ENCODE results near the gene SCMH1.
"Not testable (repeated sequence)": the region's sequence is repeated elsewhere in the genome, so short reads cannot be mapped to it uniquely, and the experiment has no call there.

The SCMH1 gene

GRCh38 chr1:41207053-41207452, 35.1 kb downstream of the SCMH1 start:
- DNase-seq = not testable (repeated sequence)

- no peak for DNase-seq
These were observed 41.4 kb downstream of the SCMH1 start for GRCh38 chr1:41200728-41201127.

DNA sequence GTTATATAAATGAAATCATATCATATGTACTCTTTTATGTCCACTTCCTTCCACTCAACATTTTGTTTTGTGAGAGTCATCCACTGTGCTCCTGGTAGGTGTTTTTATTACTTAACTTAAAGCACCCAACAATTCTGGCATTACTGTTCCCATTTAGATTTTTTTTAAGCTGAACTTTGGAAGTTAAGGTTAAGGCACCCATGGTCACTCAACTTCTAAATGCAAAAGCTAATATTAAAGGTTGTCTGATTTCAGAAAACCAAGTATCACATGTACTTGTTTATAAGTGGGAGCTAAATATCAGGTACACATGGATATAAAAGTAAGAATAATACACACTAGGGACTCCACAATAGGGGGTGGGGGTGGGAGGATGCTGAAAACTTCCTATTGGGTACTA, 42.7 kb downstream of the SCMH1 start:
- no peak for DNase-seq

- no peak for DNase-seq
These were observed 49.5 kb downstream of the SCMH1 start for GRCh38 chr1:41192456-41193178.

- DNase-seq = no peak
These were observed 57.7 kb downstream of the SCMH1 start for GRCh38 chr1:41184446-41184845.

- not testable (repeated sequence) for DNase-seq
These were observed 63.9 kb downstream of the SCMH1 start for GRCh38 chr1:41178230-41178629.

- no peak for DNase-seq
These were observed 66.6 kb downstream of the SCMH1 start for GRCh38 chr1:41175546-41175945.

GRCh38 chr1:41174170-41174569, 67.9 kb downstream of the SCMH1 start:
- no peak for DNase-seq

- DNase-seq = no peak
These were observed 68.5 kb downstream of the SCMH1 start for GRCh38 chr1:41173651-41174050.

DNA sequence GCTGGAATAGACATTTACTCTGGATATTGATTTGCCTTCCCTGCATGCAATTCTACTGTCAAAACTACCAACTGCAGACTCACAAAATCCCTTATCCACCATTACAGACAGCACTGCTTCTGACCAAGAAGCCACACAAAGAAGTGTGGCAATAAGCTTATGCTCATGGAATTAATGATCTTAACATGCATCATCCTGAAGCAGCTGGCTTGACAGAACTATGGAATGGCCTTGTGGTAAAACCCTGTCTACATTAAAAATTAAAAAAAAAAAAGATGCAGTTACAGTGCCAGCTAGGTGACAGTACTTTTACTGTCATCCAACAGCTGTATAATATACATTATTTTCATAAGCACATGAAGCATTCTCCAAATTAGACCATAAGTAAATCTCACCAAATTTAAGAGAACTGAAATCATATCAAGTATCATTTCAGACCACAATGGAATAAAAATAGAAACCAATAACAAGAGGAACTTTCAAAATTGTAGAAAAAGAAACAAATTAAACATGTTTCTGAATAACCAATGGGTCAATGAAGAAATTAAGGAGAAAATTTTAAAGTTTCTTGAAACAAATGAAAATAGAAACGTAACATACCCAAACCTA, 70.7 kb downstream of the SCMH1 start:
- no peak for DNase-seq

- no peak for DNase-seq
These were observed 72.3 kb downstream of the SCMH1 start for GRCh38 chr1:41169799-41170180.

GRCh38 chr1:41169066-41169798, 72.9 kb downstream of the SCMH1 start:
- no peak for DNase-seq

DNA sequence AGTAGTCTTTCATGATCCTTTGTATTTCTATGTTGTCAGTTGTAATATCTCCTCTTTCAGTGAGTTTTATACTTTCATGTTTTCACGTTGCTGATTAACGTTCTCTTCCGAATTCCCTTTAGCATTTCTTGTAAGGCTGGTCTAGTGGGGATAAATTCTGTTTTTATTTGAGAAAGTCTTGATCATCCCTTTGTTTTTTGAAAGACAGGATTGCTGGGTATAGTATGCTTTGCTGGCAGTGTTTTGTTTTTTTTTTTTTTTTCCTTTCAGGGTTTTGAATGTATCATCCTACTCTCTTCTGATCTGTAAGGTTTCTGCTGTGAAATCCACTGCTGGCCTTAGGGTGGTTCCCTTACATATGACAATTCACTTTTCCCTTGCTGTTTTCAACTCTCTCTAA, 74.4 kb downstream of the SCMH1 start:
- DNase-seq = no peak

DNA sequence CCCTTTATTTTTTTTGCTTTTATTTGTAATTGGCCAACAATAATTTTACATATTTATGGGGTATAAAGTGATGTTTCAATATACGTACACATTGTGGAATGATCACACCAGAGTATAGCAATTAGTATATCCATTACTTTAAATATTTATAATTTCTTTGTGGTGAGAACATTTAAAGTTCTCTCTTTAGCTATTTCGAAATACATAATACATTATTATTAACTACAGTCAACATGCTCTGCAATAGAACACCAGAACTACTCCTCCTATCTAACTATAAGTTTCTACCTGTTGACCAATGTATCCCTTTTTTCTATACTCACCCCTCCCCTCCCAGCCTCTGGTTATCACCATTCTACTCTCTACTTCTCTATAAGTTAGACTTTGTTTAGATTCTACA, 77.4 kb downstream of the SCMH1 start:
- no peak for DNase-seq

DNA sequence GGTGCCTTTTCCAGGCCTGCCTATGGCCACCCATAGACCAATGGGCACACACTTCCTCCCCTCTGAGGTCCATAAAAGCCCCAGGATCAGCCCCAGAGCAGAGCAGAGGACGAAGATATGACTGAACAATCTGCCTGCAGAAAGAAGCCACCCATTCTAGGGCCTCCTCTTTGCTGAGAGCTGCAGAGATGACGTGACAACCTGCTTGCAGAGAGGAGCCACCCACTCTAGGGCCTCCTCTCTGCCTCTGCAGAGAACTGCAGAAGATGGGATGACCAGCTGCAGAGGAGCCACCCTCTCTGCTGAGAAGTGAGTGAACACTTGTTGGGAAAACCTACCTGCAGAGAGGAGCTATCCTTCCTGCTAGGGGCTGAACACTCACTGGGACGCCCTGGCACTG, 79.7 kb downstream of the SCMH1 start:
- DNase-seq = no peak

DNA sequence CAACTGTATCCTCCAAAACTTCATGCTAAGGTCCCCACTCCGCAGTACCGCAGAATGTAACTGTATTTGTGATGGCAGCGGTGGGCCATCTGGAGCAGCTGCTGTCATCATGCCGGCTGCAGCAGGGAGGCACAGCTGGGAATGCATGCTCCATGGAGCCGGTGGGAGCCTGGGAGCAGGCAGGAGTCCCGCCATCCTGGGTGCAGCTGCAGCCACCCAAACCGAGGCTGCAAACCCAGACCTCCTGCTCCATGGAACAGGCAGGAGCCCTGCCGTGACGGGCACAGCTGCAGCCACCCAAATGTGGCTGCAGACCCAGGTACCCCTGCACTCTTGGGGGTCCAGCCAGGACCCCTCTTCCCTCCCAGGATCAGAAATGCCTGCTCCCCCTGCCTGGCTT, 80.3 kb downstream of the SCMH1 start:
- DNase-seq = no peak

DNA sequence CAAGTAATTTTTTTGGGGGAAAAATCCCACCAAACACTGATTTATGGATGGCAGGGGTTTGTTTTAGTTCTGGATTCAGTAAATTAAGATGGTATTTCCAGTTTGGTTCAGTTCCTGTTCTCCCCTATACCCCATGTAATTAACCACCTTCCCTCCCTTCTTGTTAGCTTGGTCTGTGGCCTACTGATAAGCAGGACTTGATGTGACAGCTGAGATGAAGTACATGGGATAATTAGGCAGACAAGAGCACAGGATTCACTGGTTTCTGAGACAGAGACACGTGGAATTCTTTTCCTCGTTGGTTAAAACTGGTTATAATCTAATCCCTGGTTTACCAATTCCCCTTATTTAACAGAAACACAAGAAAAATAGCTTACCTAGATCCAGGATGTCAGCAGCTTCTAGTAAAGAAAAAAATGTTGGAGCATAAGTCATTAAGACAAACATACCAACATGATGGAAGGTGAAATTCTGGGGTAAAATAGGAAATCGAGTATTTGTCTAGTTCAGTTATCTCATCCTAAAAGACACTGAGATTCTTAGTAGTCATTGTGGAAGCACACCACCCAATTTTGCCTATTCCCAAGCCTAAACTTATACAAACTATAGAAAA, 81.5 kb downstream of the SCMH1 start:
- no peak for DNase-seq

DNA sequence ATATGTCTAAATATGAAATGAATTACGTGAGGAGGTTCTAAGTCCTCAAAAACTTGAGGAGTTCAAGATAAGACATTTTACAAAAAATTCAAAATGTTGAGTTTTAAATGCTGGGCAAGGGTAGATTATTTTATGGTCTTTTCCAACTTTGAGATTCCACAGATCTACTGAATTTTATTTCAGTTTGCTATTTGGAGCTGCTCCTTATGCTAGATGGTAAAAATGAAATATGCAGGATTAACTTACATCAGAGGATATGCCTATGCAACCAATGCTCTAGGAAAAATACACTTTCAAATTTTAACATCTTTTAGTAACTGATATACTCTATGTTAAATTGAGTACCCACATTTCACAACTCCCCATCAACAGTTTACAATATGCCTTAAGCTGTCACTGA, 83.1 kb downstream of the SCMH1 start:
- no peak for DNase-seq

DNA sequence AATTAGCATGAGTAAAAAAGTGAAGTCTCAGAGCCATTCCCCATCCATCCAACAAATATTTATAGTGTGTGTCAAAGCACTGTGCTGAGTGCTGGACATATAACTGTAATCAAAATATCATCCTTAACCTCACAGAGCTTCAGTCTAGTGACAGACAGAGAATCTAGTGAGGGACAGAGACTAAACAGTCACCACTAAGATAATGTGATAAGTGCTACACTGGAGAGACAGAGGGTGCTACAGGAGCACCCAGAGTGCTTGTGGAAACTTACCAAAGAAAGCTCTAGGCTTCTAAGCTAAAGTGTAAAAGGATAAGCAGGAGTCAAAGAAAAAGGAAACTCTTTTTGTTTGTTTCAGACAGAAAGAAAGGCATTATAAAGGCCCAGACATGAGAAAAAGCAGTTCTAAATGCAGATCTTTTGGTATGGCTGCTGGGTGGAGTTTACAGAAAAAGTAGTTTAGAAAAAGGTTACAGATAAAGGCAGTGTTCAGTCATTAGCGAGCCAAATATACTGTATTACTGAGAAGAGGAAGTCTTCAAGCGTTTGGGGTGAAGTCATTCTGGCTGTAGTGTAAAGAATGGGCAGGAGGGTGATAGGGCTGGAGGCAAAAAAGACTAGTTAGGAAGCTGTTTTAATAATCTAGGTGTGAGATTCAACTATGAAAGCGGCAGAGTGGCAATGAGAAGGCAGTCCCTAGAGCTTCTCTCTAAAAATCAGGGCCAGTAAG, 83.8 kb downstream of the SCMH1 start:
- no peak for DNase-seq

- DNase-seq = no peak
These were observed 87.0 kb downstream of the SCMH1 start for GRCh38 chr1:41155105-41155504.

DNA sequence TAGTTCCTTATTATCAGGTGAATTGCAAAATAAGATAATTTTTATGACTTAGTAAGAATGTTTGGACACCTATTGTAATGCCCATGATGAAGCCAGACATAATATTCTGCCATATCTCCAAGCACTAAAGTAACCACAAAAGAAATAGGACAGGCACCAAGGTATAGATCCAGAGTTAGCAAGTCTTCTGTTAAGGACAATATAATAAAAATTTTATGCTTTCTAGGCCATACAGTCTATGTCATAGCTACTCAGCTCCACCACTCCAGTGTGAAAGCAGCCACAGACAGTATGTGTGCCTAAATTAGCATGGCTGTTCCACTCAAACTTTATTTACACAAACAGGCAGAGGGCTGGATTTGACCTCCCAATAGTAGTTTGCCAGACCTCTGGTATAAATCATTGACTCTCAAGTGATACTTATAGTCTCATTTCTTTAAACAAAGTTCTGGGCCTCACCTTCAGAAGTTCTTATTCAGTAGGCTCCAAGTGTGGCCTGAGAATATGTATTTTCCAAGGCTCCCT, 88.3 kb downstream of the SCMH1 start:
- DNase-seq = no peak

DNA sequence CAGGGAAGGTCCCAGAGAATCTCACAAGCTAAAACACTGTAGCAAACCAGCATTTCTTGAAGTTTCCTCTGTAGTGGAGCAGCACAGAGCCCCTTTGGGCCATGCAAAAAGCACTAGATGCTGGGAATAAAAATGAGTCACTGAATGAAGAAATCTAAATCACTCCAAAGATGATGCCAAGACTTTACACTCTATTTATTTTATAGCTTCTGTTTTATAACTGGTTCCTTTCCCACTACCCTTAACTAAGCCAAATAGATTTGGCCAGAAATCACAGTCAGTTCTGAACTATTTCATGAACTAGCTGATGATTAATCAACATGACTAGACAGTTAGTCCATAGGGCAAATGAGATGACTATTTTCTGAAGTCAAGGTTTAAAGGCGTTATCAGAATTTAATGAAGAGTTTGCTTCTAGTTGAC, 89.5 kb downstream of the SCMH1 start:
- DNase-seq = no peak

DNA sequence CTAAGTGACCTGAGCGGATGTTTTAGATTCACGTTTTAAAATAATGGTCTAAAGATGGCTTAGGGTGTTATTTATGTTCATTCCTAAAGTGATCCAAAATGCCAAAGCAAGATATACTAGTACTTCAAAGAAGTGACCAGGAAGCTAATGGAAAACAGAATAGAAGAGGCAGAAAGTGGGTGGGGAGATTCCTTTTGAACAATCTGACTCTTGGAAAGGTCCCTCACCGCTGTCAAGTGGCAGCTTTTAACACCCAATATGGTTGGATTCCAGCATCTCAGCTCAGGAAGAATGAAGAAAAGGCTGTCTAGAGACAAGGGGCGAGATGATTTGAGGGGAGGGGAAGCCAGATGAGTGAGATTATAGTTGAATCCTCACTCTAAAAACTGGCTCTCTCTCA, 90.3 kb downstream of the SCMH1 start:
- no peak for DNase-seq
